GM10266 (cell line): Measurements from ENCODE around the gene LPAR1.
"Not testable (repeated sequence)": the region's sequence is repeated elsewhere in the genome, so short reads cannot be mapped to it uniquely, and the experiment has no call there.

Experiments used
- DNase-seq: peaks from one replicate; pipeline ENCODE4 v3.0.0; 2012; ENCODE audit errors: extremely low spot score
- TF ChIP-seq, protein P1 (sequence below): IDR thresholded peaks from 2 replicates; pipeline ENCODE4 v1.5.1; 2012; ENCODE audit warnings: mild to moderate bottlenecking, low read depth; ENCODE audit not compliant: control insufficient read depth, insufficient read depth; ENCODE audit errors: missing control alignments

The LPAR1 gene

DNA sequence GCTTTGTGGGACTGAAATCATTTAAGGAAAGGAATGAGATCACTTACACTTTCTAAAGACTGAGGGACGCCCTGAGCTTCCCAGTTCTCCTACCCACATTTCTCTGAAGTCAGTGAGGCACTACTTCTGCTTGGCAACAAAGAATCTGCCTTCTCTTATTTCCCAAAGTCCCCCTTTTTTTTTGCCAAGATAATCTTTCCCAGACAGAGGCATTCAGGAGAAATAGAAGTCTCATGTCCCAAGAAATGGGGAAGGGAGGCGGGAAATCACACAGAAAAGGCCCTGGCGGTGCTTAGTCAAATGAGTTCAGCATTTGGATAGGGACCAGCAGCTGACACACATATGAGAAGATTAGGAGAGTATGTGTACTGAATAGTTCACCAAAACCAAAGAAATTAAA, 210.0 kb downstream of the LPAR1 start:
- TF ChIP-seq, protein P1, sequence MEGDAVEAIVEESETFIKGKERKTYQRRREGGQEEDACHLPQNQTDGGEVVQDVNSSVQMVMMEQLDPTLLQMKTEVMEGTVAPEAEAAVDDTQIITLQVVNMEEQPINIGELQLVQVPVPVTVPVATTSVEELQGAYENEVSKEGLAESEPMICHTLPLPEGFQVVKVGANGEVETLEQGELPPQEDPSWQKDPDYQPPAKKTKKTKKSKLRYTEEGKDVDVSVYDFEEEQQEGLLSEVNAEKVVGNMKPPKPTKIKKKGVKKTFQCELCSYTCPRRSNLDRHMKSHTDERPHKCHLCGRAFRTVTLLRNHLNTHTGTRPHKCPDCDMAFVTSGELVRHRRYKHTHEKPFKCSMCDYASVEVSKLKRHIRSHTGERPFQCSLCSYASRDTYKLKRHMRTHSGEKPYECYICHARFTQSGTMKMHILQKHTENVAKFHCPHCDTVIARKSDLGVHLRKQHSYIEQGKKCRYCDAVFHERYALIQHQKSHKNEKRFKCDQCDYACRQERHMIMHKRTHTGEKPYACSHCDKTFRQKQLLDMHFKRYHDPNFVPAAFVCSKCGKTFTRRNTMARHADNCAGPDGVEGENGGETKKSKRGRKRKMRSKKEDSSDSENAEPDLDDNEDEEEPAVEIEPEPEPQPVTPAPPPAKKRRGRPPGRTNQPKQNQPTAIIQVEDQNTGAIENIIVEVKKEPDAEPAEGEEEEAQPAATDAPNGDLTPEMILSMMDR: no peak
- DNase-seq: no peak

DNA sequence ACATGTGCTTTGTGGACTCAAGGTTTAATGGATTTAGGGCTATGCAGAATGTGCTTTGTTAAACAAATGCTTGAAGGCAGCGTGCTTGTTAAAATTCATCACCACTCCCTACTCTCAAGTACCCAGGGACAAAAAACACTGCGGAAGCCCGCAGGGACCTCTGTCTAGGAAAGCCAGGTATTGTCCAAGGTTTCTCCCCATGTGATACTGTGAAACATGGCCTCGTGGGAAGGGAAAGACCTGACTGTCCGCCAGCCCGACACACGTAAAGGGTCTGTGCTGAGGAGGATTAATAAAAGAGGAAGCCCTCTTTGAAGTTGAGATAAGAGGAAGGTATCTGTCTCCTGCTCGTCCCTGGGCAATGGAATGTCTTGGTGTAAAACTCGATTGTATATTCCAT, 211.9 kb downstream of the LPAR1 start:
- not testable (repeated sequence) for DNase-seq

- TF ChIP-seq, protein P1: no peak
- no peak for DNase-seq
Observed at GRCh38 chr9:110825950-110826349, 212.3 kb downstream of the LPAR1 start.

DNA sequence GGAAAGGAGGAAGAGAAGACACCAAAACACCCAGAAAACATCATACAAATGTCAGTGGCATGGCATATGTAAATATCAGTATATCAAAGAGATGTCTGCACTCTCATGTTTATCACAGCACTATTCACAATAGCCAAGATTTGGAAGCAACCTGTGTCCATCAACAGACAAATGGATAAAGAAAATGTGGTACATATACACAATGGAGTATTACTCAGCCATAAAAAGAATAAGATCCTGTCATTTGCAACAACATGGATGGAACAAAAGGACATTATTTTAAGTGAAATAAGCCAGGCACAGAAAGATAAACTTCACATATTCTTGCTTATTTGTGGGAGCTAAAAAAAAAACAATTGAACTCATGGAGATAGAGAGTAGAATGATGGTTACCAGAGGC, 213.1 kb downstream of the LPAR1 start:
- DNase-seq: not testable (repeated sequence)
